K562 (cell line): ENCODE results near the gene SCRN2. TPM values are rescaled to one million over a fixed set of nuclear protein-coding genes. Genes with fewer than 3 reads are reported as not detected.

ENCODE experiments used
- ADNP ChIP-seq: fragments of 200-800 bp; sonication (Bioruptor generic); IDR thresholded peaks from 2 replicates; pipeline ENCODE4 v1.6.1; 2016; ENCODE audit warnings: missing genetic modification characterization, missing compliant biosample characterization
- CBFB ChIP-seq: sonication (generic); formaldehyde crosslinking; IDR thresholded peaks from 2 replicates; pipeline ENCODE4 v1.4.0; 2020; ENCODE audit warnings: mild to moderate bottlenecking, missing genetic modification reagents
- CUX1 ChIP-seq: fragments of 200-800 bp; sonication (Bioruptor generic); IDR thresholded peaks from 2 replicates; pipeline ENCODE4 v1.6.1; 2016; ENCODE audit warnings: missing genetic modification characterization, missing compliant biosample characterization
- E4F1 ChIP-seq: fragments of 250-450 bp; sonication (Bioruptor Pico); IDR thresholded peaks from 2 replicates; pipeline ENCODE4 v1.5.0; 2021; ENCODE audit warnings: mild to moderate bottlenecking, borderline replicate concordance
- EP300 ChIP-seq: IDR thresholded peaks from 2 replicates; pipeline ENCODE4 v1.6.1; 2012; ENCODE audit warnings: low read length, improper control_type of control experiment
- FOXP4 ChIP-seq: sonication (generic); formaldehyde crosslinking; IDR thresholded peaks from 2 replicates; pipeline ENCODE4 v1.8.0; 2022; ENCODE audit warnings: mild to moderate bottlenecking, missing genetic modification reagents, borderline replicate concordance
- GABPB1 ChIP-seq: sonication (generic); formaldehyde crosslinking; IDR thresholded peaks from 2 replicates; pipeline ENCODE4 v1.8.0; 2022; ENCODE audit warnings: mild to moderate bottlenecking, missing genetic modification reagents
- GMEB1 ChIP-seq: fragments of 250-450 bp; sonication (Bioruptor Pico); IDR thresholded peaks from 2 replicates; pipeline ENCODE4 v1.4.0; 2020; ENCODE audit warnings: mild to moderate bottlenecking
- HCFC1 ChIP-seq: IDR thresholded peaks from 2 replicates; pipeline ENCODE4 v1.6.1; 2012; ENCODE audit warnings: low read depth, low read length, improper control_type of control experiment
- KHSRP ChIP-seq: fragments of 450-650 bp; IDR thresholded peaks from 2 replicates; pipeline ENCODE4 v1.6.1; 2017
- MXD1 ChIP-seq: fragments of 250-450 bp; sonication (Bioruptor Pico); IDR thresholded peaks from 2 replicates; pipeline ENCODE4 v1.8.0; 2021; ENCODE audit warnings: borderline replicate concordance, mild to moderate bottlenecking, moderate library complexity; ENCODE audit not compliant: poor library complexity, severe bottlenecking
- NCOA2 ChIP-seq, 2 experiments: fragments of 450-650 bp; IDR thresholded peaks; 2 replicates each; pipeline ENCODE4 v1.6.1; 2018; ENCODE audit warnings: mild to moderate bottlenecking in 2 of 2, moderate library complexity in 1 of 2; ENCODE audit not compliant: partially characterized antibody in 2 of 2
- POLR2AphosphoS5 ChIP-seq: IDR thresholded peaks from 2 replicates; pipeline ENCODE4 v1.6.1; 2011; ENCODE audit warnings: mild to moderate bottlenecking, low read depth, low read length, moderate library complexity; ENCODE audit not compliant: control insufficient read depth, insufficient read depth
- SOX6 ChIP-seq: fragments of 450-650 bp; IDR thresholded peaks from 2 replicates; pipeline ENCODE4 v1.6.1; 2014; ENCODE audit warnings: mild to moderate bottlenecking
- ZBTB17 ChIP-seq: fragments of 450-650 bp; formaldehyde crosslinking; IDR thresholded peaks from 2 replicates; pipeline ENCODE4 v1.4.0; 2020; ENCODE audit warnings: mild to moderate bottlenecking
- ZNF589 ChIP-seq: fragments of 200-800 bp; sonication (Bioruptor generic); IDR thresholded peaks from 2 replicates; pipeline ENCODE4 v1.6.1; 2016; ENCODE audit warnings: low read depth, missing genetic modification characterization, missing compliant biosample characterization
- polyA plus RNA-seq, 8 experiments: library from polyadenylated mRNA; depleted of rRNA in 4 of 8; stranded (reverse) in 5 of 8; unstranded in 3 of 8; fragments of >200 nt; fragmentation: Nextera tagmentation in 2 of 8; fragmentation: Illumina TruSeq in 1 of 8; extraction: Ambion mirVana in 2 of 8; extraction: Trizol in 1 of 8; gene quantifications; 2 replicates each; pipeline versions ENCODE4 v1.2.1 to v1.2.3, GENCODE V29; 2011 to 2014; ENCODE audit warnings: inconsistent platforms in 1 of 8, missing spikeins in 1 of 8
- total RNA-seq, 7 experiments: library from RNA; depleted of rRNA in 6 of 7; stranded (reverse); fragments of >200 nt in 6 of 7; fragmentation: Illumina TruSeq in 2 of 7; extraction: Trizol in 2 of 7; gene quantifications; 2 replicates each; pipeline versions ENCODE4 v1.2.1 to v1.2.3, GENCODE V29; 2011 to 2021; ENCODE audit warnings: low replicate concordance in 1 of 7

Gene SCRN2
- total and polyA plus RNA-seq, 9 of the 15 experiments (the other 6 are each of a cell fraction or from before 2014, with no cell fraction given) = 0.25 to 32.9 (median 13.6) TPM

GRCh38 chr17:47866941-47867340, 25.9 kb upstream of the SCRN2 start (continued):
- 0 out of 2 replicates have a peak, but pooled peaks have one; percentile 50 for TF ChIP-seq CUX1
- TF ChIP-seq KHSRP = peak; percentile 97
- TF ChIP-seq MXD1 (CRISPR knock-in tag) = no peak
- TF ChIP-seq FOXP4 = 0 out of 2 replicates have a peak, but pooled peaks have one; percentile 29
- TF ChIP-seq POLR2AphosphoS5 = peak; percentile 100
- 0 out of 2 replicates have a peak, but pooled peaks have one; percentile 71 for TF ChIP-seq CBFB (CRISPR knock-in tag)
- TF ChIP-seq GMEB1 (CRISPR knock-in tag) = no peak; the same call in 1 of the 2 replicates
- TF ChIP-seq GABPB1 (CRISPR knock-in tag) = 0 out of 2 replicates have a peak, but pooled peaks have one; percentile 30
- TF ChIP-seq NCOA2 (IDR thresholded peaks at IDR 0.05; ENCODE audit: partially characterized antibody in 2 of 2) = peak in 1 of 2 experiments; percentile 88
- peak; percentile 20; the same call in 1 of the 2 replicates for TF ChIP-seq HCFC1
- TF ChIP-seq ADNP = no peak
- no peak for TF ChIP-seq E4F1
- TF ChIP-seq ZNF589 (CRISPR knock-in tag) = peak; percentile 99
- peak; percentile 99 for TF ChIP-seq EP300
- peak; percentile 98 for TF ChIP-seq SOX6
- peak; percentile 92 for TF ChIP-seq ZBTB17 (CRISPR knock-in tag)
